ENCODE measurements around the gene ABCG5. TPM values are rescaled to one million over a fixed set of nuclear protein-coding genes. Genes with fewer than 3 reads are reported as not detected.

ABCG5 gene
- total RNA-seq, 1 donor from 2014 or later, result not detected

GRCh38 chr2:43802135-43802534 lies 36.5 kb downstream of the ABCG5 start:
- Histone ChIP-seq H3K9me3 (no peaks in the 10 kb centered on the region), H3K36me3 (no peaks in the 10 kb centered on the region), H3K27ac (no peak overlapping the region), H3K4me3 (no peak overlapping the region), H3K4me1 (no peaks in the 10 kb centered on the region), H3K27me3 (no peaks in the 10 kb centered on the region)
- no peak for TF ChIP-seq CTCF (IDR thresholded peaks at IDR 0.05)
- TF ChIP-seq POLR2AphosphoS5 (IDR thresholded peaks at IDR 0.05; ENCODE audit: insufficient read depth in 1 of 2, low read depth in 1 of 2), result no peak
- TF ChIP-seq POLR2A (IDR thresholded peaks at IDR 0.05), result no peak
- intact Hi-C loops (cut with DNase I), result no loop called here
- DNase-seq (ENCODE audit: extremely low spot score in 2 of 2), result no peak

GRCh38 chr2:43800894-43801293 lies 37.7 kb downstream of the ABCG5 start:
- Histone ChIP-seq H3K4me1 (no peaks in the 10 kb centered on the region), H3K27ac (no peak overlapping the region), H3K27me3 (no peaks in the 10 kb centered on the region), H3K4me3 (no peak overlapping the region), H3K36me3 (no peaks in the 10 kb centered on the region), H3K9me3 (no peaks in the 10 kb centered on the region)
- intact Hi-C loops (cut with DNase I), result no loop called here
- DNase-seq (ENCODE audit: extremely low spot score in 2 of 2), result no peak
- TF ChIP-seq CTCF (IDR thresholded peaks at IDR 0.05), result no peak
- TF ChIP-seq POLR2AphosphoS5 (IDR thresholded peaks at IDR 0.05; ENCODE audit: insufficient read depth in 1 of 2, low read depth in 1 of 2), result no peak
- TF ChIP-seq POLR2A (IDR thresholded peaks at IDR 0.05), result no peak

- TF ChIP-seq CTCF (IDR thresholded peaks at IDR 0.05), result no peak
- no peak for TF ChIP-seq POLR2AphosphoS5 (IDR thresholded peaks at IDR 0.05; ENCODE audit: insufficient read depth in 1 of 2, low read depth in 1 of 2)
- no peak for TF ChIP-seq POLR2A (IDR thresholded peaks at IDR 0.05)
- Histone ChIP-seq H3K4me3 (no peak overlapping the region), H3K27me3 (no peaks in the 10 kb centered on the region), H3K4me1 (no peaks in the 10 kb centered on the region), H3K9me3 (no peaks in the 10 kb centered on the region), H3K27ac (no peak overlapping the region), H3K36me3 (peaks cover 0 to under 1% of the 10 kb centered on the region in 2 donors)
- intact Hi-C loops (cut with DNase I), result no loop called here
- no peak for DNase-seq (ENCODE audit: extremely low spot score in 2 of 2)
Observed at GRCh38 chr2:43798300-43798699, 40.3 kb downstream of the ABCG5 start.

GRCh38 chr2:43796206-43796605 lies 42.4 kb downstream of the ABCG5 start:
- TF ChIP-seq POLR2A (IDR thresholded peaks at IDR 0.05) (no peak), CTCF (IDR thresholded peaks at IDR 0.05) (no peak), POLR2AphosphoS5 (IDR thresholded peaks at IDR 0.05; ENCODE audit: insufficient read depth in 1 of 2, low read depth in 1 of 2) (no peak)
- H3K4me1 ChIP-seq, result no peaks in the 10 kb centered on the region
- intact Hi-C loops (cut with DNase I), result no loop called here
- no peaks in the 10 kb centered on the region for H3K9me3 ChIP-seq
- H3K27me3 ChIP-seq, result no peaks in the 10 kb centered on the region
- H3K27ac ChIP-seq, result no peak overlapping the region
- H3K36me3 ChIP-seq, result peaks cover 0 to 8% of the 10 kb centered on the region in 2 donors
- no peak overlapping the region for H3K4me3 ChIP-seq
- DNase-seq (ENCODE audit: extremely low spot score in 2 of 2), result no peak

GRCh38 chr2:43794956-43795355 lies 43.7 kb downstream of the ABCG5 start:
- no peaks in the 10 kb centered on the region for H3K27me3 ChIP-seq
- H3K36me3 ChIP-seq, result peaks cover 0 to 8% of the 10 kb centered on the region in 2 donors
- no peak overlapping the region for H3K4me3 ChIP-seq
- DNase-seq (ENCODE audit: extremely low spot score in 2 of 2), result no peak
- intact Hi-C loops (cut with DNase I), result no loop called here
- H3K27ac ChIP-seq, result no peak overlapping the region
- no peaks in the 10 kb centered on the region for H3K4me1 ChIP-seq
- TF ChIP-seq CTCF (IDR thresholded peaks at IDR 0.05), result no peak
- no peak for TF ChIP-seq POLR2A (IDR thresholded peaks at IDR 0.05)
- no peak for TF ChIP-seq POLR2AphosphoS5 (IDR thresholded peaks at IDR 0.05; ENCODE audit: insufficient read depth in 1 of 2, low read depth in 1 of 2)
- H3K9me3 ChIP-seq, result no peaks in the 10 kb centered on the region
